ENCODE results near the gene ST8SIA6. TPM values are rescaled to one million over a fixed set of nuclear protein-coding genes. Genes with fewer than 3 reads are reported as not detected.

ST8SIA6 gene
- polyA plus RNA-seq, 2 of the 4 experiments (the other 2 are of a cell fraction) = 0.16 to 0.25 TPM

DNA sequence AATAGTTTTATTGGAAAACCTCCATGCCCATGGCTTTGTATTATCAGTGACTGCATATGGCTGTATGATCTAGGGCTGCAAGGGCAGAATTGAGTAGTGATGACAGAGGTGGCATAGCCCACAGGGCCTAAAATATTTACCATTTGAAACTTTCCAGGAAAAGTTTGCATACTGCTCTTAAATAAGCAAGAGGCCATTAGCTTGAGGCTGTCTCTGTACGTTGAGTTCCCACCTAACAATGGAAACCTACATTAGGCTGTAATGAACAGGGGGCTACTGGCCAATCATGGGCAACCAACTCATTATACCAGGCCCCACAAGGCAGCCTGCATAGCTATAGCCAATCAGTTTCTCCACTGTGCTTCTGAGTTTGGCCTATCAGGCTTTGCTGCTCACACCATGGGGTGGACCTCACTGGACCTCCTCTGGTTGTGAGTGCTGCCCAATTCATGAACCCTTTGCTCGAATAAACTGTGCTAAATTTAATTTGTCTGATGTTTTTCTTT, 673 bp upstream of the ST8SIA6 start:
- Histone ChIP-seq H3K9me3 (0 out of 3 replicates have a peak, but pooled peaks cover under 1% of the 10 kb centered on the region), H3K27ac (no peak overlapping the region), H3K4me1 (no peaks in the 10 kb centered on the region), H3K4me3 (no peak overlapping the region; the same call in 2 of the 3 replicates), H3K4me2 (peak overlapping the region; percentile 100)
- ChIA-PET POLR2A (no interaction called here), CTCF (interaction anchor here (0.8 to 2.4 kb wide), 5 partner anchors 19 to 219 kb away, joined by 3 to 13 read pairs (median 4); no protein-coding TSS in a partner anchor)
- TF ChIP-seq, protein P1, sequence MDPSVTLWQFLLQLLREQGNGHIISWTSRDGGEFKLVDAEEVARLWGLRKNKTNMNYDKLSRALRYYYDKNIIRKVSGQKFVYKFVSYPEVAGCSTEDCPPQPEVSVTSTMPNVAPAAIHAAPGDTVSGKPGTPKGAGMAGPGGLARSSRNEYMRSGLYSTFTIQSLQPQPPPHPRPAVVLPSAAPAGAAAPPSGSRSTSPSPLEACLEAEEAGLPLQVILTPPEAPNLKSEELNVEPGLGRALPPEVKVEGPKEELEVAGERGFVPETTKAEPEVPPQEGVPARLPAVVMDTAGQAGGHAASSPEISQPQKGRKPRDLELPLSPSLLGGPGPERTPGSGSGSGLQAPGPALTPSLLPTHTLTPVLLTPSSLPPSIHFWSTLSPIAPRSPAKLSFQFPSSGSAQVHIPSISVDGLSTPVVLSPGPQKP (IDR thresholded peaks at IDR 0.05; ENCODE audit: low read depth, low read length) = no peak
- no peak for TF ChIP-seq RAD21 (conservative IDR thresholded peaks at IDR 0.05 in 1 of 2, IDR thresholded peaks at IDR 0.05 in 1 of 2)
- no peak for TF ChIP-seq NPAS2 (CRISPR knock-in tag; IDR thresholded peaks at IDR 0.05; ENCODE audit: borderline replicate concordance)
- DNase-seq (ENCODE audit: low read depth in 1 of 2, low spot score in 1 of 2) = no peak
- WGBS (ENCODE audit: missing lambda C conversion rate) = 75% methylated on average over 2 of the region's 2 CpGs
- FAIRE-seq = no peak
- no peak for ATAC-seq

GRCh38 chr10:17453373-17454091, 863 bp downstream of the ST8SIA6 start:
- Histone ChIP-seq H3K4me2 (peak overlapping the region; percentile 100), H3K9me3 (peaks cover 14% of the 10 kb centered on the region), H3K4me1 (no peaks in the 10 kb centered on the region), H3K27ac (peak overlapping the region; percentile 53 to 85), H3K4me3 (peak overlapping the region; percentile 74)
- ATAC-seq (peak; percentile 89 to 90), FAIRE-seq (no peak), DNase-seq (ENCODE audit: low read depth in 1 of 2, low spot score in 1 of 2) (peak; percentile 37 to 46)
- WGBS (ENCODE audit: missing lambda C conversion rate) = 1% methylated on average over 18 of the region's 66 CpGs
- TF ChIP-seq NPAS2 (CRISPR knock-in tag; IDR thresholded peaks at IDR 0.05; ENCODE audit: borderline replicate concordance) (no peak), JUN (IDR thresholded peaks at IDR 0.05) (peak in 1 of 2 experiments; percentile 18; a peak in 1 of 5 replicates)
- ChIA-PET POLR2A (interaction anchor here (0.6 to 1.2 kb wide), 3 partner anchors 161 to 253 kb away, joined by 3 to 7 read pairs (median 4); partner anchors contain the start of gene HACD1), CTCF (interaction anchor here (0.6 to 2.4 kb wide), 8 partner anchors 20 to 220 kb away, joined by 3 to 13 read pairs (median 3); no protein-coding TSS in a partner anchor)

DNA sequence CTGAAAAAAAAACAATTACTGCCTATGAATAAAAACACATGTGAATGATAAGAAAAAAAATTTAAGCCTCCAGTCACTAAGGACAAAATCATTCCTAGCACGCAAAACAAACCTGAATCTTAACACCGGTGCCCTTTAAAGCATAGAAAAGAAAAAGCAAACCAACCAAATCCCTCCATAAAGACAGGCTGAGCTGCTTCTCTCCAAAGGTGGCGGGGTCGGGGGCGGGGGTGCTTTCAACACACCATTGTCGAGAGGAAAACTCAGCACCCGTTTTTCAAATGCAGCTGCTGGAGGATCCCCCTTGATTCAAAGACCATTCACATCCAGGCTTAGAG, 1.4 kb downstream of the ST8SIA6 start:
- peak in 1 of 2 experiments; percentile 48; a peak in 1 of 6 replicates for ATAC-seq
- peak in 1 of 2 experiments; percentile 27 for DNase-seq (ENCODE audit: low read depth in 1 of 2, low spot score in 1 of 2)
- no peak for FAIRE-seq
- CTCF ChIA-PET = interaction anchor here (1.1 to 2.4 kb wide), 4 partner anchors 20 to 148 kb away, joined by 3 to 13 read pairs (median 3); no protein-coding TSS in a partner anchor
- TF ChIP-seq HES2 (IDR thresholded peaks at IDR 0.05) = no peak
- no peak for TF ChIP-seq TFCP2L1 (CRISPR knock-in tag; IDR thresholded peaks at IDR 0.05)
- no peak for TF ChIP-seq EP300 (IDR thresholded peaks at IDR 0.05)
- TF ChIP-seq NR3C1 (IDR thresholded peaks at IDR 0.05) = no peak
- TF ChIP-seq SREBF2 (IDR thresholded peaks at IDR 0.05) = no peak
- TF ChIP-seq ZFP36 (IDR thresholded peaks at IDR 0.05; ENCODE audit: borderline replicate concordance, partially characterized antibody) = no peak
- TF ChIP-seq ESRRA (IDR thresholded peaks at IDR 0.05; ENCODE audit: borderline replicate concordance, low read length) = no peak
- TF ChIP-seq POLR2A (IDR thresholded peaks at IDR 0.05; ENCODE audit: low read length) = no peak
- TF ChIP-seq RNF2 (IDR thresholded peaks at IDR 0.05; ENCODE audit: borderline replicate concordance, low read depth) = no peak
- no peak for TF ChIP-seq CBX8 (IDR thresholded peaks at IDR 0.05)
- no peak for TF ChIP-seq NPAS2 (CRISPR knock-in tag; IDR thresholded peaks at IDR 0.05; ENCODE audit: borderline replicate concordance)
- TF ChIP-seq, protein P2, sequence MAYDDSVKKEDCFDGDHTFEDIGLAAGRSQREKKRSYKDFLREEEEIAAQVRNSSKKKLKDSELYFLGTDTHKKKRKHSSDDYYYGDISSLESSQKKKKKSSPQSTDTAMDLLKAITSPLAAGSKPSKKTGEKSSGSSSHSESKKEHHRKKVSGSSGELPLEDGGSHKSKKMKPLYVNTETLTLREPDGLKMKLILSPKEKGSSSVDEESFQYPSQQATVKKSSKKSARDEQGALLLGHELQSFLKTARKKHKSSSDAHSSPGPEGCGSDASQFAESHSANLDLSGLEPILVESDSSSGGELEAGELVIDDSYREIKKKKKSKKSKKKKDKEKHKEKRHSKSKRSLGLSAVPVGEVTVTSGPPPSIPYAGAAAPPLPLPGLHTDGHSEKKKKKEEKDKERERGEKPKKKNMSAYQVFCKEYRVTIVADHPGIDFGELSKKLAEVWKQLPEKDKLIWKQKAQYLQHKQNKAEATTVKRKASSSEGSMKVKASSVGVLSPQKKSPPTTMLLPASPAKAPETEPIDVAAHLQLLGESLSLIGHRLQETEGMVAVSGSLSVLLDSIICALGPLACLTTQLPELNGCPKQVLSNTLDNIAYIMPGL (CRISPR knock-in tag; IDR thresholded peaks at IDR 0.05; ENCODE audit: borderline replicate concordance) = no peak
- peak overlapping the region in 1 of 2 experiments; percentile 85; a peak in 3 of 6 replicates for H3K27ac ChIP-seq
- 29% methylated on average over 7 of the region's 7 CpGs for WGBS (ENCODE audit: missing lambda C conversion rate)
- peak overlapping the region; percentile 100 for H3K4me2 ChIP-seq
- POLR2A ChIA-PET = interaction anchor here (0.6 to 1.2 kb wide), 3 partner anchors 161 to 253 kb away, joined by 3 to 7 read pairs (median 4); partner anchors contain the start of gene HACD1
- peaks cover 14% of the 10 kb centered on the region for H3K9me3 ChIP-seq
- H3K4me3 ChIP-seq = peak overlapping the region; percentile 74
- no peaks in the 10 kb centered on the region for H3K4me1 ChIP-seq
